ENCODE measurements around the gene CD300A. TPM values are rescaled to one million over a fixed set of nuclear protein-coding genes. Genes with fewer than 3 reads are reported as not detected.

The CD300A gene
- total and polyA plus RNA-seq, 2 of the 4 experiments (the other 2 are of a cell fraction) = not detected

- H3K4ac ChIP-seq (ENCODE audit: low read depth, low read length) = no peak overlapping the region
- H3K4me3 ChIP-seq (ENCODE audit: insufficient read depth, low read depth, low read length) = no peak overlapping the region
- POLR2A ChIA-PET (ENCODE audit: unreplicated experiment) = no interaction called here
- H3K27me3 ChIP-seq (ENCODE audit: control insufficient read depth, insufficient read depth, low read length) = no peaks in the 10 kb centered on the region
- no peaks in the 10 kb centered on the region for H3K36me3 ChIP-seq (ENCODE audit: control insufficient read depth, insufficient read depth, low read length)
- BruUV-seq (replicated peaks) = no TSS peak
- in situ Hi-C loops (cut with MboI; ENCODE audit: low sequenced_read_pairs) = no loop called here
- H2BK20ac ChIP-seq (ENCODE audit: low read depth, low read length) = no peak overlapping the region
- H3K27ac ChIP-seq (ENCODE audit: insufficient read depth, low read length) = no peak overlapping the region
- no peak overlapping the region for H3K14ac ChIP-seq (replicated peaks; ENCODE audit: low read depth, low read length)
- ATAC-seq (ENCODE audit: low read depth) (no peak), DNase-seq (no peak)
- H2BK5ac ChIP-seq (ENCODE audit: low read depth, low read length, poor library complexity, severe bottlenecking) = no peak overlapping the region
- no peak overlapping the region for H2AK9ac ChIP-seq (replicated peaks; ENCODE audit: low read depth, low read length, poor library complexity)
- no peaks in the 10 kb centered on the region for H3K79me1 ChIP-seq (ENCODE audit: low read depth in 1 of 2, low read length in 2 of 2)
- H3K9me3 ChIP-seq (ENCODE audit: control insufficient read depth, insufficient read depth, low read length) = peaks cover 22% of the 10 kb centered on the region
- no peak overlapping the region for H3K56ac ChIP-seq (ENCODE audit: extremely low read depth, insufficient read depth, low read length)
- no peak overlapping the region for H3K23ac ChIP-seq (ENCODE audit: low read depth, low read length)
- H3K4me2 ChIP-seq (ENCODE audit: low read depth, low read length) = no peak overlapping the region
- no peak overlapping the region for H4K5ac ChIP-seq (ENCODE audit: low read depth, low read length)
- no peak overlapping the region for H2BK120ac ChIP-seq (ENCODE audit: low read depth, low read length)
- H4K91ac ChIP-seq (ENCODE audit: insufficient read depth, low read depth, low read length) = no peak overlapping the region
- WGBS, 2 experiments (ENCODE audit: extremely low coverage in 2 of 2, insufficient read length in 1 of 2) = no CpG with 5 or more reads among the region's 10 CpGs
- no peaks in the 10 kb centered on the region for H3K4me1 ChIP-seq (ENCODE audit: control insufficient read depth, insufficient read depth, low read length)
- intact Hi-C loops (cut with micrococcal nuclease) = no loop called here
- H2BK15ac ChIP-seq (ENCODE audit: low read depth, low read length) = no peak overlapping the region
- CTCF ChIA-PET = no interaction called here
- dilution Hi-C loops (cut with HindIII; ENCODE audit: low sequenced_read_pairs, unreplicated experiment) = no loop called here
- H3K9ac ChIP-seq (ENCODE audit: low read depth, low read length) = no peak overlapping the region
- H4K8ac ChIP-seq (ENCODE audit: low read depth in 2 of 2, low read length in 2 of 2) = no peak overlapping the region
- H4K20me1 ChIP-seq (ENCODE audit: insufficient read depth, low read length) = no peaks in the 10 kb centered on the region
- no peaks in the 10 kb centered on the region for H3K9me1 ChIP-seq (ENCODE audit: insufficient read depth, low read length)
- H2AFZ ChIP-seq (replicated peaks; ENCODE audit: low read length, poor library complexity) = no peak overlapping the region
- TF ChIP-seq RFX5 (IDR thresholded peaks at IDR 0.05; ENCODE audit: low read depth, low read length) (no peak), SMC3 (IDR thresholded peaks at IDR 0.05; ENCODE audit: low read depth, low read length) (no peak), RAD21 (IDR thresholded peaks at IDR 0.05; ENCODE audit: low read length) (no peak), CTCF (conservative IDR thresholded peaks at IDR 0.05; ENCODE audit: low read depth, low read length) (no peak)
- no peak overlapping the region for H3K18ac ChIP-seq (ENCODE audit: low read depth, low read length)
- no peak overlapping the region for H2AK5ac ChIP-seq (ENCODE audit: low read depth, low read length)
These were observed 65.7 kb downstream of the CD300A start for GRCh38 chr17:74532115-74532514.

Small RNA genes within 50 kb of the gene (microRNA-seq; reads per million reads assigned to microRNA genes)
- gene RNA5SP448 (ENCODE audit: insufficient read depth, insufficient read length) = not detected

Small RNA genes within 50 kb of the gene (small RNA-seq; reads per million reads assigned to genes)
- 0 reads per million in 5 experiments for gene RNA5SP448

Other genes starting within 250 kb of the CD300A start
- not detected in 2 replicates for gene DNAI2, start 192.4 kb upstream of the CD300A start, total RNA-seq (2012; rRNA removed)
- gene DNAI2, start 192.4 kb upstream of the CD300A start, polyA plus RNA-seq (2012; rRNA removed) = not detected in 2 replicates
- gene KIF19, start 140.4 kb upstream of the CD300A start, total RNA-seq (2012; rRNA removed) = not detected in 2 replicates
- gene KIF19, start 140.4 kb upstream of the CD300A start, polyA plus RNA-seq (2012; rRNA removed) = not detected in 2 replicates
- gene BTBD17, start 104.8 kb upstream of the CD300A start, total RNA-seq (2012; rRNA removed) = not detected in 2 replicates
- gene BTBD17, start 104.8 kb upstream of the CD300A start, polyA plus RNA-seq (2012; rRNA removed) = not detected in 2 replicates
- gene GPR142, start 99.1 kb upstream of the CD300A start, total RNA-seq (2012; rRNA removed) = not detected in 2 replicates
- gene GPR142, start 99.1 kb upstream of the CD300A start, polyA plus RNA-seq (2012; rRNA removed) = not detected in 2 replicates
- gene GPRC5C, start 34.5 kb upstream of the CD300A start, total RNA-seq (2012; rRNA removed) = not detected in 2 replicates
- gene GPRC5C, start 34.5 kb upstream of the CD300A start, polyA plus RNA-seq (2012; rRNA removed) = not detected in 2 replicates
- gene CD300LB, start 64.8 kb downstream of the CD300A start, total RNA-seq (2012; rRNA removed) = not detected in 2 replicates
- gene CD300LB, start 64.8 kb downstream of the CD300A start, polyA plus RNA-seq (2012; rRNA removed) = not detected in 2 replicates
- not detected in 2 replicates for gene CD300C, start 79.5 kb downstream of the CD300A start, total RNA-seq (2012; rRNA removed)
- not detected in 2 replicates for gene CD300C, start 79.5 kb downstream of the CD300A start, polyA plus RNA-seq (2012; rRNA removed)
- gene CD300H, start 100.9 kb downstream of the CD300A start, total RNA-seq (2012; rRNA removed) = not detected in 2 replicates
- gene CD300H, start 100.9 kb downstream of the CD300A start, polyA plus RNA-seq (2012; rRNA removed) = not detected in 2 replicates
- not detected in 2 replicates for gene CD300LD, start 125.6 kb downstream of the CD300A start, total RNA-seq (2012; rRNA removed)
- gene CD300LD, start 125.6 kb downstream of the CD300A start, polyA plus RNA-seq (2012; rRNA removed) = not detected in 2 replicates
- not detected in 2 replicates for gene CD300E, start 157.1 kb downstream of the CD300A start, total RNA-seq (2012; rRNA removed)
- gene CD300E, start 157.1 kb downstream of the CD300A start, polyA plus RNA-seq (2012; rRNA removed) = not detected in 2 replicates
- not detected in 2 replicates for gene CD300LF, start 246.3 kb downstream of the CD300A start, total RNA-seq (2012; rRNA removed)
- not detected in 2 replicates for gene CD300LF, start 246.3 kb downstream of the CD300A start, polyA plus RNA-seq (2012; rRNA removed)

All from IMR-90 (cell line).